Lower leg skin (tissue), 3 donors: ENCODE results near the gene NEDD9.

ENCODE experiments used
- CTCF ChIP-seq, 3 donors: fragments of 450-650 bp; IDR thresholded peaks; one replicate each; pipeline ENCODE4 v1.5.1; 2016; ENCODE audit warnings: antibody characterized with exemption in 3 of 3, mild to moderate bottlenecking in 3 of 3, moderate library complexity in 2 of 3
- POLR2A ChIP-seq, 2 donors: fragments of 450-650 bp; IDR thresholded peaks; one replicate each; pipeline ENCODE4 v1.6.1; 2016 to 2017; ENCODE audit warnings: antibody characterized with exemption in 2 of 2, mild to moderate bottlenecking in 1 of 2, moderate library complexity in 1 of 2

- TF ChIP-seq POLR2A (IDR thresholded peaks at IDR 0.05) (no peak), CTCF (IDR thresholded peaks at IDR 0.05) (no peak)
Measured at GRCh38 chr6:11155589-11155988, 76.9 kb downstream of the NEDD9 start.
